Islet precursor cell (in vitro differentiated cells): ENCODE data around the gene ZNF566.
"Not testable (repeated sequence)": the region's sequence is repeated elsewhere in the genome, so short reads cannot be mapped to it uniquely, and the experiment has no call there.

Experiments used
- DNase-seq: peaks from one replicate; pipeline ENCODE4 v3.0.0-alpha.2; 2018

Gene ZNF566

GRCh38 chr19:36489118-36489919 is at the start of gene ZNF566:
Gene ZNF566 (minus strand): TSS chr19:36489561. CDS start chr19:36476557, 13,004 bp downstream.
- DNase-seq: peak; percentile 99

GRCh38 chr19:36528921-36529518 is 39.7 kb upstream of the ZNF566 start:
- no peak for DNase-seq

- DNase-seq: peak; percentile 99
Measured at GRCh38 chr19:36528194-36528920, 39.0 kb upstream of the ZNF566 start, which contains the start of gene ZNF260. Gene ZNF260 (minus strand): TSS chr19:36528271. CDS start chr19:36515238, 13,033 bp downstream.

GRCh38 chr19:36527873-36528193 is 38.5 kb upstream of the ZNF566 start:
- DNase-seq: no peak

DNA sequence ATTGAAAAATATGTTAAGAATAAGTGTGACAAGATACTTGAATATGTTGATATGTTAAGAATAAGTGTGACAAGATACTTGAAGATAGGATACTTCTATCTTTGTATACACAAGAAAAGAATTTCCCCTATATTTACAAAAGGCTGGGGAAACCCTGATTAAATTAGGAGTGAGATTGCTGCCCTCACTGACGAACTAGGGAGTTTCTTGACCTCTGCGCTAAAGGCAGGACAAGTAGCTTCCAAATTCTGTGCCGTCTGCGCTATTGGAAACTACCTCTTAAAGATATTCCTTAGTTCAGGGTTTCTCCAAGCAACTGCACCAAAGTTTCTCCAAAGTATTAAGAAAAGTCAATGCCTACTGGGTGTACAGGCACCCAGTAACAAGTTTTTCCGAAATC is 38.0 kb upstream of the ZNF566 start:
- no peak for DNase-seq

GRCh38 chr19:36526581-36526980 is 37.2 kb upstream of the ZNF566 start:
- no peak for DNase-seq

GRCh38 chr19:36524617-36525016 is 35.3 kb upstream of the ZNF566 start:
- DNase-seq: no peak

GRCh38 chr19:36514012-36514612 is 24.8 kb upstream of the ZNF566 start:
- DNase-seq: no peak

GRCh38 chr19:36508325-36508724 is 19.0 kb upstream of the ZNF566 start:
- no peak for DNase-seq

DNA sequence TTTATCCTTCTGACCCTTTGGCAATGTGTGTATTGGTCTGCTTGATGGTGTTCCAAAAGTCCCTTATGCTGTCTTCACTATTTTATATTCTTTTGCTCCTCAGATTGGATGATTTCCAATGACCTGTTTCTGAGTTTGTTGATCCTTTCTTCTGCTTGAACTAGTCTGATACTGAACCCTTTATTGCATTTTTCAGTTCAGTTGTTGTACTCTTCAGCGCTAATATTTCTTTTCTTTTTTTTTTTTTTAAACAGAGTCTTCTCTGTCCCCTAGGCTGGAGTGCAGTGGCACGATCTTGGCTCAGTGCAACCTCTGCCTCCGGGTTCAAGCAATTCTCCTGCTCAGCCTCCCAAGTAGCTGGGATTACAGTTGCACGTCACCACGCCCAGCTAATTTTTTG is 12.6 kb upstream of the ZNF566 start:
- DNase-seq: no peak

DNA sequence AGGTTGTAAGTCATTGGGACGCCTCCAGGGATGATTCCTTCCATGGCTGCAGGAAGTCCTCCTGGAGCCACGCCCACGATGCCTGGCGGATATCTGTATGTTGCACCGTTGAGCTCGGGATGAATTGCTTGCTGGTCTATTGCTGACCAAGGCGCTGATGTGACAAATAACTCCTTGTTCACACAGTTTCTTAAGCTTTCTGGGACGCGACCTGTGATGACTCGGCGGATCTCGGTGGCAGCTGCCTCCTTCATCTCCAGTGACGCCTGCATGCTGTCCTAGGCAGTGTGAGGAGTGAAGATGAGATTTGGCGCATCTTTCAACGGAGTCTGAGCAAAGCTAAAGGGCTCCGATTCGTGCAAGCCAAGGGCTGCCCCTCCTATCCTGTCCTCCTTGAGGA is 7.6 kb upstream of the ZNF566 start:
- DNase-seq: no peak

DNA sequence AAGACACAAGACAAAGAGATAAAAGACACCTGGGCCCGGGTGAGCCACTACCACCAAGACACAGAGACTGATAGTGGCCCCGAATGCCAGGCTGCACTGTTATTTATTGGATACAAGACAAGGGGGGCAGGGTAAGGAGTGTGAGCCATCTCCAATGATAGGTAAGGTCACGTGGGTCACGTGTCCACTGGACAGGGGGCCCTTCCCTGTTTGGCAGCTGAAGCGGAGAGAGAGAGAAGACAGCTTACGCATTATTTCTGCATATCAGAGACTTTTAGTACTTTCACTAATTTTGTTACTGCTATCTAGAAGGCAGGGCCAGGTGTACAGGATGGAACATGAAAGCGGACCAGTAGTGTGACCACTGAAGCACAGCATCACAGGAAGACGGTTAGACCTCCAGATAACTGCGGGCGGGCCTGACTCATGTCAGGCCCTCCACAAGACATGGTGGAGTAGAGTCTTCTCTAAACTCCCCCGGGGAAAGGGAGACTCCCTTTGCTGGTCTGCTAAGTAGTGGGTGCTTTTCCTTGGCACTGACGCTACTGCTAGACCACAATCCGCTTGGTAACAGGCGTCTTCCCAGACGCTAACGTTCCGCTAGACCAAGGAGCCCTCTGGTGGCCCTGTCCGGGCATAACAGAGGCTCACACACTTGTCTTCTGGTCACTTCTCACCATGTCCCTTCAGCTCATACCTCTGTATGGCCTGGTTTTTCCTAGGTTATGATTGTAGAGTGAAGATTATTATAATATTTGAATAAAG is 3.5 kb upstream of the ZNF566 start:
- DNase-seq: peak; percentile 78

GRCh38 chr19:36490846-36491245 is 1.5 kb upstream of the ZNF566 start:
- not testable (repeated sequence) for DNase-seq

GRCh38 chr19:36489920-36490415 is 607 bp upstream of the ZNF566 start:
- peak; percentile 97 for DNase-seq

- DNase-seq: no peak
Measured at GRCh38 chr19:36488846-36489117, 579 bp downstream of the ZNF566 start.

- no peak for DNase-seq
Measured at GRCh38 chr19:36488118-36488845, 1.1 kb downstream of the ZNF566 start.

DNA sequence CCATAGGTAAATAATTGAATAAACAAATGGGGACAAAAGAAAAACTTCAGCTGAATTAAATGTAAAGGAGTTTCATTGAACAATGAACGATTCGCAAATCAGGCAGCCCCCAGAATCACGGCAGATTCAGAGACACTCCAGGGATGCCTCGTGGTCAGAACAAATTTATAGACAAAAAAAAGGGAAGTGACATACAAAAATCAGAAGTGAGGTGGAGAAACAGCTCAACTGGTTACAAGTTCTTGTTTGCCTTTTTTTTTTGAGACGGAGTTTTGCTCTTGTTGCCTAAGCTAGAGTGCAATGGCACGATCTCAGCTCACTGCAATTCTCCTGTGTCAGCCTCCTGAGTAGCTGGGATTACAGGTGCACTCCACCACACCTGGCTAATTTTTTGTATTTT is 5.7 kb downstream of the ZNF566 start:
- no peak for DNase-seq

DNA sequence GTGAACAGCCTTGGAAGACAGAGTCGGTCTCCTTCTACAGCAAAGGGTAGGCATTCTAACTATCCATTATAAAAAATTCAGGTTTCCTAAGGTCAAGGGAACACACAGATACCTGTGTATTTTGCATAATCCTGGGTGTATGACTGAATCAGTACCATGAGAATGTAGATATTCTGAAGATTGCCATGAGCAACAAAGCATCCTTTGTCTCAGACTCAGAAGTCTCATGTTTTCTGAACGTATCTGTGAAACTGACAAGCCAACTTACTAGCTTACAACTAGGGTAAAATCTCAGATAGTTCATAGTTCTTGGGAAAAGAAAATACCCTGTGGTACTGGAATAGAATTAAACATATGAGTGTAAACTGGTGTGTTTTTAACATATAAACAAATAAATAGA is 6.5 kb downstream of the ZNF566 start:
- no peak for DNase-seq

DNA sequence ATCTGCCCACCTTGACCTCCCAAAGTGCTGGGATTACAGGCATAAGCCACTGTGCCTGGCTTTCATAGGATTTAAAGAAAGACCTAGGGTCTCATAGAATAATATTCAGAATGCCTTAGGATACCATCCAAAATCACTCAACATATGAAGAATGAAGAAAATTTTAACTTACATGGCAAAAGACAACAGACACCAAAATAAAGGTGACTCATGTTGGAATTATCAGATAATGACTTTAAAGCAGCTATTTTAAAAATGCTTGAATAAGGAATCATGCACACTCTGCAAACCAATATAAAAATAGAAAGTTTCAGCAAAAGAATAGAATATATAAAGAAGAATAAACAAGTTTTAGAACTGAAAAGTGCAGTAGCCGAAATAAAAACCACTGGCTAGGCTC is 29.3 kb downstream of the ZNF566 start:
- DNase-seq: no peak

DNA sequence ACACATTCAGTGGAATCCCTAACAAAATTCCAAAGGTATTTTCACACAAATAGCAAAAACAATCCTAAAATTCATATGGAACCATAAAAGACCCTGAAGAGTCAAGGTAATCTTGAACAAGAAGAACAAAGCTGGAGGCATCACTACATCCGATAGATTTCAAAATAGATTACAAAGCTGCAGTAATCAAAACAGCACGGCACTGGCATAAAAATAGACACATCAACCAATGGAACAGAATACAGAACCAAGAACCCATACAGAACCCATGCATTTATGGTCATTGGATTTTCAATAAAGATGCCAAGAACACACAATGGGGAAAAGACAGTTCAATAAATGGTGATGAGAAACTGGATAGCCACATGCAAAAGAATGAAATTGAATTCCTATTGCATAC is 32.5 kb downstream of the ZNF566 start:
- no peak for DNase-seq

DNA sequence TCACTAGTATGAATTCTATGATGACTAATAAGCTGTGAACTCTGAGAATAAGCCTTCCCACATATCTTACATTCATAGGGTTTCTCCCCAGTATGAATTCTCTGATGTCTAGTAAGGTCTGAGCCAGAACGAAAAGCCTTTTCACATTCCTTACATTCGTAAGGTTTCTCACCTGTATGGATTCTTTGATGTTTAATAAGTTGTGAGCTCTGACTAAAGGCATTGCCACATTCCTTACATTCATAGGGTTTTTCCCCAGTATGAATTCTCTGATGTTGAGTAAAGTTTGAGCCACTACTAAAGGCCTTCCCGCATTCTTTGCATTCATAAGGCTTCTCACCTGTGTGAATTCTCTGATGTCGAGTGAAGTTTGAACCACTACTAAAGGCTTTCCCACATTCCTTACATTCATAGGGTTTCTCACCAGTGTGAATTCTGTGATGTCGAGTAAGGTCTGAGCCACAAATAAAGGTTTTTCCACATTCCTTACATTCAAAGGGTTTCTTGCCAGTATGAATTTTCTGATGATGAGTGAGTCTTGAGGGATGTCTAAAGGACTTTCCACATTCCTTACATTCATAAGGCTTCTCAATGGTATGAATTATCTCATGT is 40.2 kb downstream of the ZNF566 start:
- no peak for DNase-seq

DNA sequence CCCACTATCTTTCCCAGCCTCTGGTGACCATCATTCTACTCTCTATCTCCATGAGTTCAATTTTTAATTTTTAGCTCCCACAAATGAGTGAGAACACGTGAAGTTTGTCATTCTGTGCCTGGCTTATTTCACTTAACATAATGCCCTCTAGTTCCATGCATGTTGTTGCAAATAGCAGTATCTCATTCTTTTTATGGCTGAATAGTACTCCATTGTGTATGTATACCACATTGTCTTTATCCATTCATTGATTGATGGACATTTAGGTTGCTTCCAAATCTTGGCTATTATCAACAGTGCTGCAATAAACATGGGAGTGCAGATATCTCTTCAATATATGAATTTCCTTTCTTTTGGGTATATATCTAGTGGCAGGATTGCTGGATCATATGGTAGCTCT is 48.0 kb downstream of the ZNF566 start:
- no peak for DNase-seq
